GM21381 (cell line): ENCODE data around the gene CIP2A.

Experiments
- ATAC-seq: cut with Tn5 transposase; IDR thresholded peaks from one replicate; pipeline ENCODE4 v1.9.1; 2021; ENCODE audit warnings: mild to moderate bottlenecking, moderate library complexity; ENCODE audit not compliant: unreplicated experiment

CIP2A gene

GRCh38 chr3:108511490-108511889, 77.7 kb downstream of the CIP2A start:
- ATAC-seq: no peak

DNA sequence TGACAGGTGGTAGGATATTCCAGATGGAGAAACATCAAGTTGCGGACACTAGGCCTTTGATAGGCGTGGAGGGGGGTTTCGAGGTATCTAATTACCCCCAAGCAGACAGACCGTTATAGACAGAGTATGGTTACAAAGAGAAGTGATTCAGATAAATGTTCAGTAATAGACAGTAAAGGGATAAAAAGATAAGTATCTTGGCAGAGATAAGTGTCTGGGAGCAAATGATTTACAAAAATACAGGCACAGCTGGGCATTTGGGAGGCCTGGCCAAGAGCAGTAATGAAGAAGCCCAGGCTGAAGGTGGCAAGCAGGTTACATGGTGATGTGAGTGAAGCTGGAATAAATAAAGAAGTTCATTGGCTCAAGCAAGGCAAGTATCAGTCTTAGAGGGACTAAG, 78.2 kb downstream of the CIP2A start:
- ATAC-seq: no peak

GRCh38 chr3:108510496-108510895, 78.7 kb downstream of the CIP2A start, which contains the start of gene MYH15:
TSS of gene MYH15 (minus strand) at chr3:108510596. CDS start at chr3:108510530, 66 bp downstream.
- no peak for ATAC-seq

- no peak for ATAC-seq
These were observed 79.4 kb downstream of the CIP2A start for GRCh38 chr3:108509871-108510270.

- no peak for ATAC-seq
These were observed 80.0 kb downstream of the CIP2A start for GRCh38 chr3:108509263-108509662.

DNA sequence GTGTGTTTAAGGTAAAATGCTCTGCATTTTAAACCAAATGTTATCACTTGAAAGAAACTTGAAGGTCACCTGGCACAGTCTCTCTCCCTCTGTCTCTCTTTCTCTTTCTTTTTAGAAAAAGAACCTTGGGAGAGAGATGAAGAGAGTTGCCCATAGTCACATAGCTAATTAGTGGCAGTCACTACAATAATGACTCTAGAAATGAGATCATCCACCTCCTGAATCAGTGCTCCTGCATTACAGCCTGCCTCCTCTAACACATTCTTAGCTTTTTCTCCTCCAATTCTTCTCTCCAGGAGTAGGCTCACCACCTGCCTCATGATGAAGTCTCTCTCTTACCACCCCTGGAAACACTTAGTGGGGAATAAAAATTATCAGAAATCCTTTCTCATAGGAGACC, 81.3 kb downstream of the CIP2A start:
- ATAC-seq: no peak

DNA sequence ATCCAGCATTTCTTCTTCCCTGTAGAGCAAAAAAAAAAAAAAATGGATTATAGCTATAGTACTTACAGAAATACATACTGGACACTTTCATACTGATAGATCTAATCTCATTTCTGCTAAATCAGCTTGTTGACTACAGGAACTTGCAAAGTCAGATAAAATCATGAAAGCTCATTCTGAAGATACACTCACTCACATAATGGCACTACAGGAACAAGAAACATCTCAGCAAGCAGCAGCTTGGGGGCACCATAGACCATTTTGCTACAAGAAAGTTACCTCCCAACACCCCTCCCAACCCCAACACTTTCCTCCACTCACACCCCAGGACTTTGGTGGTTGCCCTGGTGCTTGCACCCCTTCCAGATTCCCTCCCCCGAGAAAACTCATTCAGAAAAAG, 83.4 kb downstream of the CIP2A start:
- no peak for ATAC-seq

- no peak for ATAC-seq
These were observed 85.5 kb downstream of the CIP2A start for GRCh38 chr3:108503722-108504121.

GRCh38 chr3:108501535-108501934, 87.7 kb downstream of the CIP2A start:
- ATAC-seq: no peak

DNA sequence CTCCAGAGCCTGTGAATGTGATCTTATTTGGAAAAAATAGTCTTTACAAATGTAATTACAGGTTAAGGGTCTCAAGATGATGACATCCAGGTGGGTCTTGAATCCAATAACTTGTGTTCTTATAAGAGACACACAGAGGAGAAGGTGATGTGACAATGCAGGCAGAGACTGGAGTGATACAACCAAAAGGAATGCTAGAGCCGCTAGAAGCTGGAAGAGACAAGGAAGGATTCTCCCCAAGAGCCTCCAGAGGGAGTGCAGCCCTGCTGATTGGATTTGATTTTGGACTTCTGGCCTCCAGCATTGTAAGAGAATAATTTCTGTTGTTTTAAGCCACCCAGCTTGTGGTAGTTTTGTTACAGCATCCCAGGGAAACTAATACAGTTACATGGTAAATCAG, 88.5 kb downstream of the CIP2A start:
- ATAC-seq: no peak
